Stimulated activated CD8-positive, alpha-beta memory T cell treated with anti-CD3 and anti-CD28 coated beads, Interleukin-15, amount 100 ng/mL, for 48 hours (primary cell): ENCODE measurements around the gene ST7.
A peak's percentile ranks its signal among the peaks of the same experiment; 100 is the strongest.
"Not testable (repeated sequence)": the region's sequence is repeated elsewhere in the genome, so short reads cannot be mapped to it uniquely, and the experiment has no call there.

Source experiments
- DNase-seq, 2 donors: peaks; one replicate each; pipeline ENCODE4 v3.0.0-alpha.2; 2020; ENCODE audit warnings: low read depth in 2 of 2

Gene ST7, protein sequence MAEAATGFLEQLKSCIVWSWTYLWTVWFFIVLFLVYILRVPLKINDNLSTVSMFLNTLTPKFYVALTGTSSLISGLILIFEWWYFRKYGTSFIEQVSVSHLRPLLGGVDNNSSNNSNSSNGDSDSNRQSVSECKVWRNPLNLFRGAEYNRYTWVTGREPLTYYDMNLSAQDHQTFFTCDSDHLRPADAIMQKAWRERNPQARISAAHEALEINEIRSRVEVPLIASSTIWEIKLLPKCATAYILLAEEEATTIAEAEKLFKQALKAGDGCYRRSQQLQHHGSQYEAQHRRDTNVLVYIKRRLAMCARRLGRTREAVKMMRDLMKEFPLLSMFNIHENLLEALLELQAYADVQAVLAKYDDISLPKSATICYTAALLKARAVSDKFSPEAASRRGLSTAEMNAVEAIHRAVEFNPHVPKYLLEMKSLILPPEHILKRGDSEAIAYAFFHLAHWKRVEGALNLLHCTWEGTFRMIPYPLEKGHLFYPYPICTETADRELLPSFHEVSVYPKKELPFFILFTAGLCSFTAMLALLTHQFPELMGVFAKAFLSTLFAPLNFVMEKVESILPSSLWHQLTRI

DNA sequence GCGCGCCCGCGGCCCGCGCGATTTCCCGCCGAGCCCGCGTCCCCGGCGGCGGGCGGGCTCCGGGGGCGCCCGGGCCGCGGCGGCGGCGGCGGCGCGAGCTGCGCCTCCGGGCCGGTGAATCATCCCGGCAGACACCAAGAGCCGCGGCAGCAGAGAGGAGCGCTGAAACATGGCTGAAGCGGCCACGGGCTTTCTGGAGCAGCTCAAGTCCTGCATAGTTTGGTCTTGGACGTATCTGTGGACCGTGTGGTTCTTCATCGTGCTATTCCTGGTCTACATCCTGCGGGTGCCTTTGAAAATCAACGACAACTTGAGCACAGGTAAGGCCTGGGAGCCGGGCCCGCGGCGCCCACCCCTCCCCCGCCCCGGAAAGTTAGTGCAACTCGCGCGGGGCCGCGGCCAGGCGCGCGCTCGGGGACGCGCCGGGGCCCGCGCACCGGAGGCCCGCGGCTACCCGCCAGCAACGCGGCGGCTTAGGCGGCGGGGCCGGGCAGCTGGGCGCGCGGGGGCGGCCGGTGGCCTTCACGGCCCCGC is at the start of gene ST7:
TSS of gene ST7 (plus strand) at position 130 of the 534 bp plus-strand sequence. CDS start at position 170, 40 bp downstream.
- peak; percentile 42 to 58 for DNase-seq

DNA sequence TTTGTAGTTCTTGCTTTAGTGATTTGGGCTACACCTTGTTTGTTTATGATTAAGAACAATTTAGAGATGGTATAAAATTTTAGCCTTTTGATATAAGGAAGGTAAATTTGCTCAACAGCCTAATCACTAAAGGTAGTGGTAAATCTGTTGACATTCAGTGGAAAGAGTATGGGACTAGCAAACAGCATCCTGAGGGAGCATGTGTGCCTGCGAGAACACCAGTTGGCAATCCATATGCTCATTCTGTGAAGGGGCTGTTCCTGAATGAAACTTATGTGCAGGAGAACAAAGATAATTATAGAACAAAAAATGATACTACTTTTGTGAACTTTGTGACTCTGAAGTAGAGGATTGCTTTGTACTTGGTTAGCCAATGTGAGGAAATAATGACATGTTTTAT is 46.9 kb upstream of the ST7 start:
- DNase-seq, result no peak

DNA sequence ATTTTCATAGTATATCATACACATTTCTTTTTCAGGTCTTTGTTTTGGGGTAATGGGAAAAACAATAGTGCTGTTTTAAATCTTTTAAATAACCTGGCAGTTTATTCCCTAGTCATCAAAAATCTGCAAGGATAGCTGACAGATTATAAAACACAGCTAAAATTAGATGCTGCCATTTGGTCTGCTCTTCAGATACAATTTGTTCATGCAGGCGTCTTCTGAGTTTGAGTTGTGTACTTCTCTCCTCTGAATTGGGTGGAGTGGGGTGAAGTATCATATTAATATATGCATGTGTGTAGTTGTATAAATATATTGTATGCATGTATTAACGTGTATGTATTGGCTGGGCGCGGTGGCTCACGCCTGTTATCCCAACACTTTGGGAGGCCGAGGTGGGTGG is 42.9 kb upstream of the ST7 start:
- DNase-seq, result no peak

DNA sequence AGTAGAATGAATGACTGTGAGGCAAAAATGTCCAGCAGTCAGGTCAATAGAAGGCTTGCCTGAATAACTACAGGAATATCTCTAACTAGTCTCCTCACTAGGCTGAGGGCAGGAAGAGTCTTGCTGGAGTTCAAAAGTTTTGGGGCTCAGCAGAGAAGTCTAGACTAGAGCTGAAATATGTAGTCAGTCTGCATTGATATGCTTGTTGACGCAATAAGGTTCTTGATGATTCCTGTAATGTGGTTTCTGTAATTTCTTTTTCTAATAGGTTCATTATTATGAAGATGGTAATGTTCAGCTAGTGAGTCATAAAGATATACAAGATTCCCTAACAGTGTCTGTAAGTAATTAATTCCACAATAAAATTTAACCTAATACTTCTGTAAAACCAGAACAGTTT is 41.5 kb upstream of the ST7 start:
- no peak for DNase-seq

DNA sequence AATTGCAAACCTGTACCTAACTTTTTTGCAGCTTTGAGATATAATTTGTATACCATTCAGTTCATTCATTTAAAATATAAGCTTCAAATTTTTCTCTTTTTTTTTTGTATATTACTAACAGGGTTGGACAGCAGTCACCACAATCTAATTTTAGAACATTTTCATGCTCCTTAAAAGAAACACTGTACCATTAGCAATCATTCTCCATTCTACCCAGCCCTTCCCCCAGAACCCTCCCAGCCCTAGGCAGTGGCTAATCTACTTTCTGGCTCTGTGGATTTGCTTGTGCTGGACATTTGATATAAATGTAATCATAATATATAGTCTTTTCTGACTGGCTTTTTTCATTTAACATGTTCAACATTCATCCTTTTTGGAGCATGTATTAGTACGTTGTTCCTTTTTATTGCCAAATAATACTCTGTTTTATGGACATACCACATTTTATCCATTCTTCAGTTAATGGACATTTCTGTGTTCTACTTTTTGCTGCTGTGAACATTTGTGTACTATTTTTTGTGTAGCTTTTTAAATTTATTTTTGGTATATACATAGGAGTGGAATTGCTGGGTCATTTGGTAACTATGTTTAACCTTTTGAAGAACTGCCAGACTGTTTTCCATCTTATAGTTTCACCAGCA is 40.9 kb upstream of the ST7 start:
- no peak for DNase-seq

DNA sequence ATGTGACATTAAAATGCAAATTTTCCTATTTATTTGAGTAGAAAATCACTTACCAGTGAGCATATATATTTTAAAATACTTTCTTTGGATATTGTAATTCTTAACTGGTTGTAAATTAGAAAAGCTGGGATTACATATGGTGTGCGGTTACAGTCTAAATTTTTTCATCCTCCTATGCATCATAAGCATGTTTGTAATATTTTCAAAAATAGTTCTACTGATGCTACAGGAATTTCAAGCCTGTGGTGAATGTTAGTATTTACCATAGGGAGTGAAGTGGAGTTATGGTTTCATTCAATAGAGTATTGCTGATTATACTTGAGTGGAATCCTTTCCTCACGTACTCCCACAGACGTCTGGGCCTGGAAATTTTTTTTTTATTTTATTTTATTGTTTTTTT is 34.6 kb upstream of the ST7 start:
- DNase-seq, result no peak

DNA sequence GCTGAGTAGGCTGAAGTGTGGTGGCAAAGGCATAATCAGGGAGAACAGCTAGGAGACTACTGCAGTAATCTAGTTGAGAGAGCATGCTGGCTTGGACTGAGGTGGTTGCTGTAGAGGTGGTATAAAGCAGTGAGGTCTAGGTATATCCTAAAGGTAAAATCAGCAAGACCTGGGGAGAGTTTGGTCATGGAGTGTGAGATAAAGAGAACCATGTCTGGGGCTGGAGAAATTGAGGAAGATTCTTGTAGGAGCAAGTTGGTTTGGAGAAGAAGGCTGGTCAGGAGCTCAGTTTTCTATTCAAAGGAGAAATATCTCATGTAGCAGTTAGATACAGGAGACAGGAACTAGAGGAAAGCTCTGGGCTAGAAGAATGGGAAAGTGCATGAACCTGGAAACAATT is 32.9 kb upstream of the ST7 start:
- no peak for DNase-seq

DNA sequence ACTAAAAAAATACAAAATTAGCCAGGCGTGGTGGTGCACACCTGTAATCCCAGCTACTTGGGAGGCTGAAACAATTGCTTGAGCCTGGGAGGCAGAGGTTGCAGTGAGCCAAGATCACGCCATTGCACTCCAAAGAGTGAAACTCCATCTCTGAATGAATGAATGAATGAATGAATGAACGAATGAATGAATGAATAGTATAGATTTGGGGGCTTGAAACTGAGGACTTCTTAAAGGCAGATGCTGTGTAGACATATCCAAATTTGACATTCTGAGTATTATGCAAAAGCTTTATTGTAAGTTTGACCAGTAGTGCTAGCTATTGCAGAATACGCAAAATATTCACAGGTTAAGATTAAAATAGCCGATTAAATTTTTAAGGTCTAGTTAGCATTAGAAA is 30.8 kb upstream of the ST7 start:
- no peak for DNase-seq

DNA sequence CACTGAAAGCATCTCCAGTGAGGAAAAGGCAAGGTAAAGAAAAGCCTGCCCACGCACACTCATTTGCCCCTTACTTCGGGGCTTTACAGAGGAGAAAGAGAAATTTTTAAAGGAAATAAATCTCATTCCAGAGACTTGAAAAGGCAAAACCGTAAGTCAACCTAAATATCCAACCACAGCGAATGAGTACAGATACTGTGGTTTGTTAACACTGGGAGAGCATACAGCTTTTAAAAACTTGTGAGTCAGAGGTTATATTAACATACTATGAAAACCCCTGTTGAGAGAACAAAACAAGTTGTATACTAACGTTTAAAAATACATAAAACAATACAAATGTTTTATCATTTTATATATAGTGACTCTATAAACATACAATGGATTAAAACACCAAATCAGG is 28.6 kb upstream of the ST7 start:
- DNase-seq, result no peak

DNA sequence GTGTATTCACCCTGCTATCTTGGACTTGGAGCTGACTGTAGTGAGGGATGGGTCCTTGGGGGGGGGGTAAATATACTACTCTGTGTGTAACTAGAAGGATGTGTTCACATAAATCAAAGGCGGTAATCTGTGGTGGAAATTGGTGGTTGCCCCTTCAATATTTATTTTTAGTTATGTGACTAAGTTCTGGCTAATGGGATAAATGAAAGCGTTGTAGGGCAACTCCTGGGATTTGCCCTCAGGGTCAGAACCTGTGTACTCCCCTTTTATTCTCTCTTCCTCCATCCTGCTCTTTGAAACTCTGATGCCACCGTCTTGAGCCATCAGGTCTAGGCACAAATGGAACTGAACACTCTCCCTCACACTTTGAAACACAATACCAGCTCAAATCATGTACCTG is 24.3 kb upstream of the ST7 start:
- DNase-seq, result no peak

DNA sequence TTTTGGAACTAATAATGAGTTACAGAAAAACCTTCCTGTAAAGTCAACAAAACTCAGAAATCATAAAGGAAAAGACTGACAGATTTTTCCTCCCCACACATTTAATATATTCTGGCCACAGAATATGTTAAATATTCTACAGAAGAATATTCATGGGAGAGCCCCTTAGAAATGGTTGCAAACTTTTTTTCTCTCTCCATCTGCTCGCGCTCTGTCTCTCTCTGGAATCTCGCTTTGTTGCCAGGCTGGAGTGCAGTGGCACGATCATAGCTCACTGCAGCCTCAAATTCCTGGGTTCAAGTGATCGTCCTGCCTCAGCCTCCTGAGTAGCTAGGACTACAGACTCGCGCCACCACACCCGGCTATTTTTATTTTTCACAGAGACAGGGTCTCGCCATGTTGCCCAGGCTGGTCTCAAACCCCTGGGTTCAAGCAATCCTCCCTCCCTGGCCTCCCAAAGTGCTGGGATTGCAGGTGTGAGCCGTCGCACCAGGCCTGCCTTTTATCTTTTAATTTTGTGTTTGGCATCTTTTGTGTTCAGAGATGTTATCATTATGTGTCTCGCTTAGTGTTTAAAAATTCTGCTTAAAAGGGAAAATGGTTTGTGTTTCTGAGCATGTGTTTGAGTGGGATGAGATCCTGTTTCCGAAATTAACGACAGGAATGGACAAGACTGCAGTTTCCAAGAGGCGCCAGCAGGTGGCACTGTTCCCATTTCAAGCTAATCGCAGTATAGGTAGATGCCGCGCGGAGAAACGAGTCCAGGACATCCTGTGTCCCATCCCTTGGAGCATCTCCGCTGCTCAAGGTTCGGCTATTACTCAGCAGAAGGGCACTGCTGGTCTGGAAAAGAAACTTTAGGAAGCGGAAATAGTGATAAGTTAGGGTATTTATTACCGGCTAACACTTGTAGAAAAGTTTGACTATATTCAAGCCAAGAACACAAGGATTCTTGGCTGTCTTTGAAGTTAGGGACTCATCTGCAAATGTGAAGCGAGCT is 23.1 kb upstream of the ST7 start:
- peak; percentile 38 to 49 for DNase-seq

DNA sequence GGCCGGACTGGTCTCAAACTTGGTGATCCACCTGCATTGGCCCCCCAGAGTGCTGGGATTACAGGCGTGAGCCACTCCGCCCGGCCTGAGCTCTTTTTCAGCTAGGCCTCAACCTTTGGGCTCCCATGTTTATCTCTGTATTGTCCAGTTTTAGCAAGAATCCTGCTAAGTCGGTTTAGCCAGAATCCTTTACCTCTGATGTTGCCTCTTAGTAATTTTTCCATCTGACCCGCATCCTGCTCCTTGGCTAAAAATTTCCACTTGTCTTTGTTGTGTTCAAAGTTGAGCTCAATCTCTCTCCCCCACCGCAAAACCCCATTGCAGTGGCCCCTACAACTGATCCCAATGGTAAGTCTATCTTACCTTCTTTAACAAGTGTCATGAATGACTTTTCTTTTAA is 20.7 kb upstream of the ST7 start:
- no peak for DNase-seq

DNA sequence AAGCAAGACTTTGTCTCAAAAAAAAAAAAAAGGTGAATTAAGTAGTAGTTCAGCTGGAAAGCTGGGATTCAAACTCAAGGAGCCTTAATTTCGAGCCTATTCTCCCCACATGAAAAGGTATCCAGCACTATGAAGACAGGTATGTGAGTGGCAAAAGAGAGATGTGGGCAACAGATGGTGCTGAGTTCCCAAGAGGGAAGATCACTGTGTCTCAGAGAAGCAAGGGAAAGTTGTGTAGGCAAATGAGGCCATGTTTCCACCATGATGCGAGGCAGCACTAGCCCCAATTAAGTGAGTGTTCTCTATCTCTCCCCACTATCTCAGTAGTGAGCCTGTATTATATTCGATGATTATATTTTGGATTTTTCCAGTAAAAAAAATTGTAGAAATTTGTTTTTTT is 19.8 kb upstream of the ST7 start:
- DNase-seq, result no peak

DNA sequence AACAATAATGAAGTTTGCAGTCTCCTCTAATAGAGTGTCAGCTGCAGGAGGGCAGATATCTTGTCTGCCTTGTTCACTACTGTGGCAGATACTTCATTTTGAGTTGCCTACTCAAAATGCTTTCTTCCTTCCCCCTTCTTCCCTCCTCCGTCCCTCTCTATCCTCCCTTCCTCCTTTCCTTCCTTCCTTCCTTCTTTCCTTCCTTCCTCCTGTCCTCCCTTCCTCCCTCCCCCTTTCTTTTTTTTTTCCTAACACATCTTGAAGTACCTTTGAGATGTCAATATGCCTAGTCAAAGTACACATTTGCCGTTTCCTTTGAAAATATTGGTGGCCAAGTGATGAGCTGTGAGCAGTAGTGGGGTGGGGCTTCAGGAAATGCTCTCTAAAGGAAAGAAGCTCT is 18.7 kb upstream of the ST7 start:
- no peak for DNase-seq

DNA sequence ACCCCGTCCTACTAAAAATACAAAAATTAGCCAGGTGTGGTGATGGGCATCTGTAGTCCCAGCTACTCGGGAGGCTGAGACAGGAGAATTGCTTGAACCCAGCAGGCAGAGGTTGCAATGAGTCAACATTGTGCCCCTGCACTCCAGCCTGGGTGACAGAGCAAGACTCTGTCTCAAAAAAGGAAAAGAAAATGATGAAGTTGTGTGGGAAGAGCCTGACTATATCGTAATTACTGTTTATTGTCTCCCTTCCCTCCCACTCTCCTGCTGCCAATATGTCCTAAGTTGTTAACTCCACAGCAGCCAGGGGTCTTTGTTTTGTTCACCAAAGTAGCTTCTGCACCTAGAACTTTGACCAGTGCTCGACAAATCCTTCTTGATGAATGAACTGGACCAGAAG is 16.5 kb upstream of the ST7 start:
- DNase-seq, result not testable (repeated sequence)

DNA sequence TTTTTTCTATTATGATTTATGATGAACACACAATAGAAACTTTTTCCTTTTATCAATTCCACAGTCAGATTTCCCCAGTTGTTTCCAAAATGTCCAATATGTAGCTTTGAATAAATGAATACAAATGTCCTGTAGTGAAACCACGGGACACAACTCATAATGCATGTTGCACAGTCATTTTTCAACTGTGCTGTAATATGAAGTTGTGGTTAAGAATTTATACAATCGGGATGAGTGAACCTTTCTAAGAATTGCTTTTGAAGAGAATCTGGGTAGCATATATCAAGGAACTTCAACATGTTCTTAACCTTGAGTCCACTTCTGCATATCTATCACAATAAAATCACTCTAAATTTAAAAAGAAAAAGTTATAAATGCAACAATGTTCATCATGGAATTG is 14.6 kb upstream of the ST7 start:
- no peak for DNase-seq

DNA sequence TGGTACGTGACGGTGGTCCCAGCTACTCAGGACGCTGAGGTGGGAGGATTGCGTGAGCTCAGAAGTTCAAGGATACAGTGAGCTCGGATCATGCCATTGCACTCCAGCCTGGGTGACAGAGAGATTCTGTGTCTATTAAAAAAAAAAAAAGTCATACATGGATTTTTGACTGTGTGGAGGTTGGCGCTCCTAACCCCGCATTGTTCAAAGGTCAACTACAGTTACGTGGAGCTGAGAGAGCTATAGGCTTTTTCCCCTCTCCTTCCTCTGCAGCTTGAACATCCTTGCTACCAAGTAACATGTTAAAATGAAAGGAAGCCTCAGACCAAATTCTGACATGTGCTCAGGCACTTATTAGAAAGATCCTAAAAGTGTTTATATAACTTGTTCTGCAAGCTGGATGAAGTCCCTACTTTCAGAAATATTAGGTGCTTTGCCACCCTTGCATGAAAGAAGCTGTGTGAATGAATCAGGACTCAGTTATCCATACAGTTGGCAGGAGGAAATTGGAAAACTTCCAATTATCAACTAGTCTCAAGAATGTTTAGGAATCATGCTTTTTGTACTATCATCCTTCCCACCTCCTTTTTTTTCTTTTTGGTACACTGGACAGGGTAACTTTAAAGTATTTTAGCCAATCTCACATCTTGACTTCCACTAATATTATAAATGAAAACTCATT is 12.5 kb upstream of the ST7 start:
- no peak for DNase-seq

DNA sequence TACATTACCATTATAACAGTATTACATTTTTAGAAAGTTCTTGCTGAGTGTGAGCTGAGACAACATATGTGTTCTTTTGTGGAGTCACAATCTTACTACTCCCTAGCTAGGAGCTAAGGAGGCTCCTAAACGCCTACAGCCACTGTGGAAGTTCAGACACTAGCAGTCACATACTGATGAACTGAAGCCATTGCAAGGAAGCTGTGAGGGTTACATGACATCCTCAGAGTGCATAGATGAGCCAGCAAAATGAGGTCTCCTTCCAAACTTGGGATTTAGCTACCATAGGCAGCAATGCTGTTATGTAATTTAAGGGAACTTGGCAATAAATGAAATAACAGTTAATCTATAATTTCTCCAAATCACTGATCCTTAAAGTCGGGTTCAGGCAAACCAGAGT is 10.8 kb upstream of the ST7 start:
- DNase-seq, result no peak

DNA sequence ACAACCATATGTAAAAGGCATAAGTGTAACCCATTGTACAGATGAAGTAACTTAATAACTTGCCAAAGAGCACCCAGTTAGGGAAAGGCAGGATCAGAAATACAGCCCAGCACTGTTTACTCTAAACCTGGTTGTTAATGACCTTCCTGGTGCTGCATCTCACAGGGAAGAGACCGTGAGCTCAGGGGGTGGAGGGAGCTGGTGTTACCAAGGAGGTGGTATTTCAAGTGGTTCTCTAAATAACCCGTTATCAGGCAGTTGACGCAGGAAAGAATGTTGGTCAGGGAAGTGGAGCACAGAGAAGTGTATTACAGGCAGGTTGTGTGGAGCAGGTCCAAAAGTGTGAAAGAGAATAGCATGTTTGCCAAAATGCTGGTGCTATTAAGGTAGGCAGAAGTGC is 4.4 kb upstream of the ST7 start:
- no peak for DNase-seq

DNA sequence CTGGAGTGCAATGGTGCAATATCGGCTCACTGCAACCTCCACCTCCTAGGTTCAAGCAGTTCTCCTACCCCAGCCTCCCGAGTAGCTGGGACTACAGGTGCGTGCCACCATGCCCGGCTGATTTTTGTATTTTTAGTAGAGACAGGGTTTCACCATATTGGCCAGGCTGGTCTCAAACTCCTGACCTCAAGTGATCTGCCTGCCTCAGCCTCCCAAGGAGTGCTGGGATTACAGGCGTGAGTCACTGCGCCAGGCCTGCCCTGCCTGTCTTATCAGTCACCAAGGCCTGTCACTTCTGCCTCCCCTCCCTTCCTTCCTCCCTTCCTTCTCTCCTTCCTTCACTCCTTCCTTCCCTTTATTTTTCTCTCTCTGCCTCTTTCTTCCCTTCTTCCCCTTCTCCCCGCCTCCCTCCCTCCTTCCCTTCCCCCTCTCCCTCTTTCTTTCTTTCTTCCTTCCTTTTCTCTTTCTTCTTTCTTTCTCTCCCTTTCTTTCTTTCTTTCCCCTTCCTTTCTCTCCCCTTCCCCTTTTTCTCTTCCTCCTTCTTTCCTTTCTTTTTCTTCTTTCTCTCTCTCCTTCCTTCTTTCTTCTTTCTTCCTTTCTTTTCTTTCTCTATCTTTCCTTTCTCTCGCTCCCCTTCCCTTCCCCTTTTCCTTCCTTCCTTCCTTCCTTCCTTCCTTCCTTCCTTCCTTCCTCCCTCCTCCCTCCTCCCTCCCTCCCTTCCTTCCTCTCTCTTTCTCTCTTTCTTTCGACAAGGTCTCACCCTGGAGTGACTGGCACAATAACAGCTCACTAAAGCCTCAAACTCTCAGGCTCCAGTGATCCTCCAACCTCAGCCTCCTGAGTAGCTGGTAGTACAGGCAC is 3.1 kb upstream of the ST7 start:
- DNase-seq, result no peak
